Parathyroid adenoma (tissue), 2 donors: ENCODE data around the gene TAS2R40.
"Not testable (repeated sequence)": the region's sequence is repeated elsewhere in the genome, so short reads cannot be mapped to it uniquely, and the experiment has no call there.

Experiments used
- H2AFZ ChIP-seq: fragments of 300-600 bp; sonication (generic); one replicate; pipeline ENCODE4 v1.7.0; 2017; ENCODE audit warnings: antibody characterized with exemption, mild to moderate bottlenecking
- H3K27ac ChIP-seq: fragments of 300-600 bp; sonication (generic); one replicate; pipeline ENCODE4 v1.7.0; 2017
- H3K27me3 ChIP-seq: fragments of 300-600 bp; sonication (generic); one replicate; pipeline ENCODE4 v1.7.0; 2017; ENCODE audit warnings: low read length; ENCODE audit not compliant: control insufficient read depth, insufficient read depth
- H3K36me3 ChIP-seq: fragments of 300-600 bp; sonication (generic); one replicate; pipeline ENCODE4 v1.7.0; 2017; ENCODE audit warnings: low read length; ENCODE audit not compliant: control insufficient read depth, insufficient read depth
- H3K4me1 ChIP-seq: fragments of 300-600 bp; sonication (generic); one replicate; pipeline ENCODE4 v1.7.0; 2017; ENCODE audit warnings: control low read depth
- H3K4me2 ChIP-seq: fragments of 300-600 bp; sonication (generic); one replicate; pipeline ENCODE4 v1.7.0; 2017; ENCODE audit warnings: low read length
- H3K4me3 ChIP-seq: fragments of 300-600 bp; sonication (generic); one replicate; pipeline ENCODE4 v1.7.0; 2017; ENCODE audit warnings: low read depth, low read length
- H3K79me2 ChIP-seq: fragments of 300-600 bp; sonication (generic); one replicate; pipeline ENCODE4 v1.7.0; 2017; ENCODE audit warnings: control low read depth
- H3K9ac ChIP-seq: fragments of 300-600 bp; sonication (generic); one replicate; pipeline ENCODE4 v1.7.0; 2017; ENCODE audit warnings: mild to moderate bottlenecking
- H3K9me3 ChIP-seq: fragments of 300-600 bp; sonication (generic); one replicate; pipeline ENCODE4 v1.7.0; 2017; ENCODE audit warnings: low read length; ENCODE audit not compliant: control insufficient read depth
- TF ChIP-seq, protein P1 (sequence below): fragments of 300-600 bp; sonication (generic); IDR thresholded peaks from one replicate; pipeline ENCODE4 v1.7.0; 2017; ENCODE audit warnings: antibody characterized with exemption, mild to moderate bottlenecking
- donor health status: primary hyperparathyroidism.

TAS2R40 gene

DNA sequence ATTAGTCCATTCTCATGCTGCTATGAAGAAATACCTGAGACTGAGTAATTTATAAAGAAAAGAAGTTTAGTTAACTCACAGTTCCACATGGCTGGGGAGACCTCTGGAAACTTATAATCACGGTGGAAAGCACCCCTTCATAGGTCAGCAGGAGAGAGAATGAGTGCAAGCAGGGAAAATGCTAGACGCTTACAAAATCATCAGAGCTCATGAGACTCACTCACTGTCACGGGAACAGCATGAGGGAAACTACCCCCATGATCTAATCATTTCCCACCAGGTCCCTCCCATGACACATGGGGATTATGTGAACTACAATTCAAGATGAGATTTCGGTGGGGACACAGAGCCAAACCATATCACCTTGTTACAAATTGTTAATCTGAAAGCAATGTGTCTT, 22.8 kb upstream of the TAS2R40 start:
- H2AFZ ChIP-seq, result no peak overlapping the region
- TF ChIP-seq, protein P1, sequence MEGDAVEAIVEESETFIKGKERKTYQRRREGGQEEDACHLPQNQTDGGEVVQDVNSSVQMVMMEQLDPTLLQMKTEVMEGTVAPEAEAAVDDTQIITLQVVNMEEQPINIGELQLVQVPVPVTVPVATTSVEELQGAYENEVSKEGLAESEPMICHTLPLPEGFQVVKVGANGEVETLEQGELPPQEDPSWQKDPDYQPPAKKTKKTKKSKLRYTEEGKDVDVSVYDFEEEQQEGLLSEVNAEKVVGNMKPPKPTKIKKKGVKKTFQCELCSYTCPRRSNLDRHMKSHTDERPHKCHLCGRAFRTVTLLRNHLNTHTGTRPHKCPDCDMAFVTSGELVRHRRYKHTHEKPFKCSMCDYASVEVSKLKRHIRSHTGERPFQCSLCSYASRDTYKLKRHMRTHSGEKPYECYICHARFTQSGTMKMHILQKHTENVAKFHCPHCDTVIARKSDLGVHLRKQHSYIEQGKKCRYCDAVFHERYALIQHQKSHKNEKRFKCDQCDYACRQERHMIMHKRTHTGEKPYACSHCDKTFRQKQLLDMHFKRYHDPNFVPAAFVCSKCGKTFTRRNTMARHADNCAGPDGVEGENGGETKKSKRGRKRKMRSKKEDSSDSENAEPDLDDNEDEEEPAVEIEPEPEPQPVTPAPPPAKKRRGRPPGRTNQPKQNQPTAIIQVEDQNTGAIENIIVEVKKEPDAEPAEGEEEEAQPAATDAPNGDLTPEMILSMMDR, result no peak
- no peaks in the 10 kb centered on the region for H3K27me3 ChIP-seq
- no peaks in the 10 kb centered on the region for H3K9me3 ChIP-seq
- no peaks in the 10 kb centered on the region for H3K36me3 ChIP-seq
- H3K79me2 ChIP-seq, result no peaks in the 10 kb centered on the region
- H3K9ac ChIP-seq, result no peak overlapping the region
- no peaks in the 10 kb centered on the region for H3K4me1 ChIP-seq
- no peak overlapping the region for H3K27ac ChIP-seq
- no peak overlapping the region for H3K4me3 ChIP-seq
- H3K4me2 ChIP-seq, result no peak overlapping the region

DNA sequence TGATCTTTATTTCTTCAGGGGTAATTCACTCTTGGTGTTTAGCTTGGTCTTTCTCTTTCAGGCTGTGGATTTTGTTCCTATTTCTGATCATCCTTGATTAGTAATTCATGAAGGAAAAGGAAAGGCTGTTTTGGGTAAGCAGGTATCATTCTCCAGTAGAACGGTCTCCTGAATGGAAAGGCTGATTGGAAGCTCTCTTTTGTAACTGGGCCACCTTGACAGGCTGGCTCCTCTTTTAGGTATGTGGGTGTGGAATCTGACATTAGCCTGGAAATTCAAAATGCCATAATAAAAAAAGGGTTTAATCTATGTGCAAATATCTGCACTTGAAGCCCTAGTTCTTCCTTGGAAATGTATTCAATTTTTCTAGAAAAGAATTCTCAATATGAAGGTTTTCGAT, 19.7 kb upstream of the TAS2R40 start:
- no peaks in the 10 kb centered on the region for H3K4me1 ChIP-seq
- H3K9me3 ChIP-seq, result no peaks in the 10 kb centered on the region
- H3K27ac ChIP-seq, result no peak overlapping the region
- TF ChIP-seq, protein P1, result no peak
- H3K79me2 ChIP-seq, result no peaks in the 10 kb centered on the region
- H3K9ac ChIP-seq, result no peak overlapping the region
- H3K36me3 ChIP-seq, result no peaks in the 10 kb centered on the region
- no peak overlapping the region for H3K4me3 ChIP-seq
- no peaks in the 10 kb centered on the region for H3K27me3 ChIP-seq
- H3K4me2 ChIP-seq, result no peak overlapping the region
- no peak overlapping the region for H2AFZ ChIP-seq

DNA sequence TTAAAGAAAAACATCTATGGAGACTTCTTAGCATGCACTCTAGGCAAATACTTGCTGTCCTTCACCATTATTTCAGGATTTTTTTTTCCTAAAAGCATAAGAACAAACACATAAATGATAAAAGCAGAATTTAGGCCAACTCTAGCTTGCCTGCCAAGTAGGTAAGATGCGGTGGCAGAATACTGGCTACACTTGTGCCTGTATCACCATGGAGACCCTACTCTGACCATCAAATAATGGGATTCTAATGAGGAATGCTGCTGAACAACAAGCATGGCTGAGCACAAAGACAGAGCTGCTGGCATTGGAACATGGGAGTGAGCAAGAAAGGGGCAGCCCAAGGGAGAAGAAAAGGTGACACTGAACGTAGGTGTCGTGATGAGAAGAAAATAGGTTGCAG, 18.5 kb upstream of the TAS2R40 start:
- no peaks in the 10 kb centered on the region for H3K27me3 ChIP-seq
- no peaks in the 10 kb centered on the region for H3K79me2 ChIP-seq
- no peak overlapping the region for H3K27ac ChIP-seq
- no peak overlapping the region for H3K9ac ChIP-seq
- no peaks in the 10 kb centered on the region for H3K4me1 ChIP-seq
- no peak overlapping the region for H3K4me3 ChIP-seq
- TF ChIP-seq, protein P1, result no peak
- no peaks in the 10 kb centered on the region for H3K36me3 ChIP-seq
- no peak overlapping the region for H3K4me2 ChIP-seq
- H2AFZ ChIP-seq, result no peak overlapping the region
- H3K9me3 ChIP-seq, result no peaks in the 10 kb centered on the region

DNA sequence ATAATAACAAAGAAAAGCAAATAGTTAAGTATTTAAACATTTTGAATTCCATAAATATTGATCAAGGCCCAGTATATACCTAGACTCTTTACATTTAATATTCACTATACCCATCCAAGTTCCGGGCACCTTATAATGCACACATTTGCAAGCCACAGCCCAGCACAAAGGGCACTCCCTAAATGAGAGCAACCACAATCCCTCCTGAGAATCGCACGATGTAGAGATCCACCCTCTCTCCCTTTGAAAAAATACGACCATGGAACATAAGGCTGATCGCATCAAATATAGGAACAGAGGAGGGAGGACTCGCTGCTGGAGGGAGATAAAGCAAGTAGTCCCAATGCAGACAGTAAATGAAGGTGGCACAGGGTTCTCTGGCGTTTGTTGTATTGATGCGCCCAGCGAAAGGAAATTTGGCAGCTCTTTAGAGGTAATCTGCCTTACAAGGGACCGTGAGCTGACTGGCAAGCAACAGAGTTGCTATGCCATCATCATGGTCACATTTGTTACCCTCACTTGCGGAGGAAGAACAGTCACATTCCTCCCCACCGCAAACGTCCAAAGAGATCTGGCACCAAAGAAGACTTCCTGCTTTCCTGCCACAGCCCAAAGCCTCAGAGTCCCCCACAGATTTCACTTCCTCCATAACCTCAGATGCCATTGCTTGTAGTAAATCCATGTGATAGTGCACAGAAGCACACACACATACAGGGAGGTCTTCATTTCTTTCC, 16.1 kb upstream of the TAS2R40 start:
- H3K9ac ChIP-seq, result no peak overlapping the region
- H3K4me2 ChIP-seq, result no peak overlapping the region
- no peak overlapping the region for H3K27ac ChIP-seq
- H2AFZ ChIP-seq, result no peak overlapping the region
- no peaks in the 10 kb centered on the region for H3K79me2 ChIP-seq
- H3K4me1 ChIP-seq, result no peaks in the 10 kb centered on the region
- H3K27me3 ChIP-seq, result no peaks in the 10 kb centered on the region
- H3K36me3 ChIP-seq, result no peaks in the 10 kb centered on the region
- H3K9me3 ChIP-seq, result no peaks in the 10 kb centered on the region
- no peak overlapping the region for H3K4me3 ChIP-seq
- TF ChIP-seq, protein P1, result no peak

DNA sequence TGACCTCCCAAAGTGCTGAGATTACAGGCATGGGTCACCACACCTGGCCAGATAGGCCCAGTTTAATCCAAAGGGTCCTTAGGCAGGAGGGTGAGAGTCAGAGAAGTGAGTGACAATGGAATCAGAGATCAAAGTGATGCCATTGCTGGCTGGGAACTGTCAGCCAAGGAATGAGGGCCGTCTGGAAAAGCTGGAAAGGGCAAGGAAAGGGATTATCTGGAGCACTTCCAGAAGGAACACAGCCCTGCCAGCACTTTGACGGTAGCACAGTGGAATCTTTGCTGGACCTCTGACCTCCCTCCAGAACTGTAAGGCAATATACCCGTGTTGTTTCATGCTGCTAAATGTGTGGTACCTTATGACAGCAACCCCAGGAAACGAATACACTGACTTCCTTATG, 11.3 kb upstream of the TAS2R40 start:
- TF ChIP-seq, protein P1, result no peak
- no peaks in the 10 kb centered on the region for H3K79me2 ChIP-seq
- no peak overlapping the region for H3K4me2 ChIP-seq
- no peaks in the 10 kb centered on the region for H3K27me3 ChIP-seq
- no peak overlapping the region for H3K27ac ChIP-seq
- H3K4me1 ChIP-seq, result no peaks in the 10 kb centered on the region
- no peak overlapping the region for H3K9ac ChIP-seq
- H3K36me3 ChIP-seq, result no peaks in the 10 kb centered on the region
- no peaks in the 10 kb centered on the region for H3K9me3 ChIP-seq
- no peak overlapping the region for H2AFZ ChIP-seq
- no peak overlapping the region for H3K4me3 ChIP-seq

DNA sequence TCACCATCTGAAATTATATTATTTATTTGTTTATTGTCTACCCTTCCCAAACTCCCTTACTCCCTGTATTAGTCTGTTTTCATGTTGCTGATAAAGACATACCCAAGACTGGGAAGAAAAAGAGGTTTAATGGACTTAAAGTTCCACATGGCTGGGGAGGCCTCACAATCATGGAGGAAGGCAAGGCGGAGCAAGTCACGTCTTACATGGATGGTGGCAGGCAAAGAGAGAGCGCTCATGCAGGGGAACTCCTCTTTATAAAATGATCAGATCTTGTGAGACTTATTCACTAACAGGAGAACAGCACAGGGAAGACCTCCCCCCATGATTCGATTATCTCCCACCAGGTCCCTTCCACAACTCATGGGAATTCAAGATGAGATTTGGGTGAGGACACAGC, 8.4 kb upstream of the TAS2R40 start:
- not testable (repeated sequence) for H2AFZ ChIP-seq, H3K79me2 ChIP-seq, H3K27ac ChIP-seq, H3K9ac ChIP-seq, H3K36me3 ChIP-seq, H3K4me2 ChIP-seq, H3K9me3 ChIP-seq, H3K4me1 ChIP-seq, H3K27me3 ChIP-seq, H3K4me3 ChIP-seq
